ENCODE results near the gene MALAT1. TPM values are rescaled to one million over a fixed set of nuclear protein-coding genes. Genes with fewer than 3 reads are reported as not detected.
A peak's percentile ranks its signal among the peaks of the same experiment; 100 is the strongest.

MALAT1 gene
- total and polyA plus RNA-seq, 2 of the 13 experiments (the other 11 are each of a cell fraction or from before 2014, with no cell fraction given): 143 to 1,237 TPM

DNA sequence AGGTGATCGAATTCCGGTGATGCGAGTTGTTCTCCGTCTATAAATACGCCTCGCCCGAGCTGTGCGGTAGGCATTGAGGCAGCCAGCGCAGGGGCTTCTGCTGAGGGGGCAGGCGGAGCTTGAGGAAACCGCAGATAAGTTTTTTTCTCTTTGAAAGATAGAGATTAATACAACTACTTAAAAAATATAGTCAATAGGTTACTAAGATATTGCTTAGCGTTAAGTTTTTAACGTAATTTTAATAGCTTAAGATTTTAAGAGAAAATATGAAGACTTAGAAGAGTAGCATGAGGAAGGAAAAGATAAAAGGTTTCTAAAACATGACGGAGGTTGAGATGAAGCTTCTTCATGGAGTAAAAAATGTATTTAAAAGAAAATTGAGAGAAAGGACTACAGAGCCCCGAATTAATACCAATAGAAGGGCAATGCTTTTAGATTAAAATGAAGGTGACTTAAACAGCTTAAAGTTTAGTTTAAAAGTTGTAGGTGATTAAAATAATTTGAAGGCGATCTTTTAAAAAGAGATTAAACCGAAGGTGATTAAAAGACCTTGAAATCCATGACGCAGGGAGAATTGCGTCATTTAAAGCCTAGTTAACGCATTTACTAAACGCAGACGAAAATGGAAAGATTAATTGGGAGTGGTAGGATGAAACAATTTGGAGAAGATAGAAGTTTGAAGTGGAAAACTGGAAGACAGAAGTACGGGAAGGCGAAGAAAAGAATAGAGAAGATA, at the start of gene MALAT1 (continued):
- TF ChIP-seq KLF6 (CRISPR knock-in tag; IDR thresholded peaks at IDR 0.05) (peak; percentile 94), CEBPG (CRISPR knock-in tag; IDR thresholded peaks at IDR 0.05) (peak; percentile 60), ELF1 (CRISPR knock-in tag; IDR thresholded peaks at IDR 0.05) (no peak; the same call in 1 of the 2 replicates), RFXANK (CRISPR knock-in tag; IDR thresholded peaks at IDR 0.05) (no peak), CC2D1A (CRISPR knock-in tag; IDR thresholded peaks at IDR 0.05) (no peak), HMGA1 (CRISPR knock-in tag; conservative IDR thresholded peaks at IDR 0.05) (no peak), MZF1 (CRISPR knock-in tag; IDR thresholded peaks at IDR 0.05; ENCODE audit: borderline replicate concordance) (no peak), RBFOX2 (IDR thresholded peaks at IDR 0.05; ENCODE audit: low read depth, low read length) (peak; percentile 41; the same call in 1 of the 2 replicates), ATAD3A (CRISPR knock-in tag; IDR thresholded peaks at IDR 0.05) (no peak), ZNF124 (CRISPR knock-in tag; IDR thresholded peaks at IDR 0.05) (peak; percentile 50; the same call in 1 of the 2 replicates), KDM6A (CRISPR knock-in tag; IDR thresholded peaks at IDR 0.05; ENCODE audit: low read depth) (no peak), ZBTB3 (CRISPR knock-in tag; IDR thresholded peaks at IDR 0.05; ENCODE audit: borderline replicate concordance, low read depth) (no peak), ZNF331 (CRISPR knock-in tag; IDR thresholded peaks at IDR 0.05) (peak; percentile 95), ZNF572 (CRISPR knock-in tag; IDR thresholded peaks at IDR 0.05) (no peak), ZMYM2 (CRISPR knock-in tag; IDR thresholded peaks at IDR 0.05) (no peak), ZNF644 (CRISPR knock-in tag; IDR thresholded peaks at IDR 0.05; ENCODE audit: low read depth) (no peak), FOXC1 (CRISPR knock-in tag; IDR thresholded peaks at IDR 0.05; ENCODE audit: borderline replicate concordance) (no peak), SAP130 (CRISPR knock-in tag; IDR thresholded peaks at IDR 0.05; ENCODE audit: low read depth) (peak; percentile 95), MIER2 (CRISPR knock-in tag; IDR thresholded peaks at IDR 0.05) (0 out of 2 replicates have a peak, but pooled peaks have one; percentile 44)
- TF ChIP-seq, protein P1, sequence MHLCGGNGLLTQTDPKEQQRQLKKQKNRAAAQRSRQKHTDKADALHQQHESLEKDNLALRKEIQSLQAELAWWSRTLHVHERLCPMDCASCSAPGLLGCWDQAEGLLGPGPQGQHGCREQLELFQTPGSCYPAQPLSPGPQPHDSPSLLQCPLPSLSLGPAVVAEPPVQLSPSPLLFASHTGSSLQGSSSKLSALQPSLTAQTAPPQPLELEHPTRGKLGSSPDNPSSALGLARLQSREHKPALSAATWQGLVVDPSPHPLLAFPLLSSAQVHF (CRISPR knock-in tag; IDR thresholded peaks at IDR 0.05): no peak
- TF ChIP-seq, protein P2, sequence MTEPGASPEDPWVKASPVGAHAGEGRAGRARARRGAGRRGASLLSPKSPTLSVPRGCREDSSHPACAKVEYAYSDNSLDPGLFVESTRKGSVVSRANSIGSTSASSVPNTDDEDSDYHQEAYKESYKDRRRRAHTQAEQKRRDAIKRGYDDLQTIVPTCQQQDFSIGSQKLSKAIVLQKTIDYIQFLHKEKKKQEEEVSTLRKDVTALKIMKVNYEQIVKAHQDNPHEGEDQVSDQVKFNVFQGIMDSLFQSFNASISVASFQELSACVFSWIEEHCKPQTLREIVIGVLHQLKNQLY (CRISPR knock-in tag; IDR thresholded peaks at IDR 0.05): peak; percentile 51; the same call in 1 of the 2 replicates
- TF ChIP-seq, protein P3, sequence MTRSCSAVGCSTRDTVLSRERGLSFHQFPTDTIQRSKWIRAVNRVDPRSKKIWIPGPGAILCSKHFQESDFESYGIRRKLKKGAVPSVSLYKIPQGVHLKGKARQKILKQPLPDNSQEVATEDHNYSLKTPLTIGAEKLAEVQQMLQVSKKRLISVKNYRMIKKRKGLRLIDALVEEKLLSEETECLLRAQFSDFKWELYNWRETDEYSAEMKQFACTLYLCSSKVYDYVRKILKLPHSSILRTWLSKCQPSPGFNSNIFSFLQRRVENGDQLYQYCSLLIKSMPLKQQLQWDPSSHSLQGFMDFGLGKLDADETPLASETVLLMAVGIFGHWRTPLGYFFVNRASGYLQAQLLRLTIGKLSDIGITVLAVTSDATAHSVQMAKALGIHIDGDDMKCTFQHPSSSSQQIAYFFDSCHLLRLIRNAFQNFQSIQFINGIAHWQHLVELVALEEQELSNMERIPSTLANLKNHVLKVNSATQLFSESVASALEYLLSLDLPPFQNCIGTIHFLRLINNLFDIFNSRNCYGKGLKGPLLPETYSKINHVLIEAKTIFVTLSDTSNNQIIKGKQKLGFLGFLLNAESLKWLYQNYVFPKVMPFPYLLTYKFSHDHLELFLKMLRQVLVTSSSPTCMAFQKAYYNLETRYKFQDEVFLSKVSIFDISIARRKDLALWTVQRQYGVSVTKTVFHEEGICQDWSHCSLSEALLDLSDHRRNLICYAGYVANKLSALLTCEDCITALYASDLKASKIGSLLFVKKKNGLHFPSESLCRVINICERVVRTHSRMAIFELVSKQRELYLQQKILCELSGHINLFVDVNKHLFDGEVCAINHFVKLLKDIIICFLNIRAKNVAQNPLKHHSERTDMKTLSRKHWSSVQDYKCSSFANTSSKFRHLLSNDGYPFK (CRISPR knock-in tag; IDR thresholded peaks at IDR 0.05; ENCODE audit: borderline replicate concordance): no peak
- TF ChIP-seq, protein P4, sequence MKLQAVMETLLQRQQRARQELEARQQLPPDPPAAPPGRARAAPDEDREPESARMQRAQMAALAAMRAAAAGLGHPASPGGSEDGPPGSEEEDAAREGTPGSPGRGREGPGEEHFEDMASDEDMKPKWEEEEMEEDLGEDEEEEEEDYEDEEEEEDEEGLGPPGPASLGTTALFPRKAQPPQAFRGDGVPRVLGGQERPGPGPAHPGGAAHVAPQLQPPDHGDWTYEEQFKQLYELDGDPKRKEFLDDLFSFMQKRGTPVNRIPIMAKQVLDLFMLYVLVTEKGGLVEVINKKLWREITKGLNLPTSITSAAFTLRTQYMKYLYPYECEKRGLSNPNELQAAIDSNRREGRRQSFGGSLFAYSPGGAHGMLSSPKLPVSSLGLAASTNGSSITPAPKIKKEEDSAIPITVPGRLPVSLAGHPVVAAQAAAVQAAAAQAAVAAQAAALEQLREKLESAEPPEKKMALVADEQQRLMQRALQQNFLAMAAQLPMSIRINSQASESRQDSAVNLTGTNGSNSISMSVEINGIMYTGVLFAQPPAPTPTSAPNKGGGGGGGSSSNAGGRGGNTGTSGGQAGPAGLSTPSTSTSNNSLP (IDR thresholded peaks at IDR 0.05; ENCODE audit: low read depth, low read length): peak; percentile 90
- TF ChIP-seq, protein P5, sequence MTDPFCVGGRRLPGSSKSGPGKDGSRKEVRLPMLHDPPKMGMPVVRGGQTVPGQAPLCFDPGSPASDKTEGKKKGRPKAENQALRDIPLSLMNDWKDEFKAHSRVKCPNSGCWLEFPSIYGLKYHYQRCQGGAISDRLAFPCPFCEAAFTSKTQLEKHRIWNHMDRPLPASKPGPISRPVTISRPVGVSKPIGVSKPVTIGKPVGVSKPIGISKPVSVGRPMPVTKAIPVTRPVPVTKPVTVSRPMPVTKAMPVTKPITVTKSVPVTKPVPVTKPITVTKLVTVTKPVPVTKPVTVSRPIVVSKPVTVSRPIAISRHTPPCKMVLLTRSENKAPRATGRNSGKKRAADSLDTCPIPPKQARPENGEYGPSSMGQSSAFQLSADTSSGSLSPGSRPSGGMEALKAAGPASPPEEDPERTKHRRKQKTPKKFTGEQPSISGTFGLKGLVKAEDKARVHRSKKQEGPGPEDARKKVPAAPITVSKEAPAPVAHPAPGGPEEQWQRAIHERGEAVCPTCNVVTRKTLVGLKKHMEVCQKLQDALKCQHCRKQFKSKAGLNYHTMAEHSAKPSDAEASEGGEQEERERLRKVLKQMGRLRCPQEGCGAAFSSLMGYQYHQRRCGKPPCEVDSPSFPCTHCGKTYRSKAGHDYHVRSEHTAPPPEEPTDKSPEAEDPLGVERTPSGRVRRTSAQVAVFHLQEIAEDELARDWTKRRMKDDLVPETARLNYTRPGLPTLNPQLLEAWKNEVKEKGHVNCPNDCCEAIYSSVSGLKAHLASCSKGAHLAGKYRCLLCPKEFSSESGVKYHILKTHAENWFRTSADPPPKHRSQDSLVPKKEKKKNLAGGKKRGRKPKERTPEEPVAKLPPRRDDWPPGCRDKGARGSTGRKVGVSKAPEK (CRISPR knock-in tag; IDR thresholded peaks at IDR 0.05; ENCODE audit: borderline replicate concordance): no peak

Data from HepG2 (cell line).